Peyer's patch (tissue), 4 donors: ENCODE results near the gene ARHGAP22. TPM values are rescaled to one million over a fixed set of nuclear protein-coding genes. Genes with fewer than 3 reads are reported as not detected.
A peak's percentile ranks its signal among the peaks of the same experiment; 100 is the strongest.

Experiments
- DNase-seq, 3 donors: peaks; one replicate each; pipeline ENCODE4 v3.0.0-alpha.2; 2017 to 2019
- H3K27ac ChIP-seq, 4 donors: fragments of 200-600 bp; sonication (generic); one replicate each; pipeline ENCODE4 v1.5.1; 2016 to 2019
- H3K27me3 ChIP-seq, 2 donors: fragments of 200-600 bp; sonication (generic); one replicate each; pipeline ENCODE4 v1.5.1; 2019
- H3K36me3 ChIP-seq, 3 donors: fragments of 200-600 bp; sonication (generic); one replicate each; pipeline ENCODE4 v1.5.1; 2016 to 2019
- H3K4me1 ChIP-seq, 4 donors: fragments of 200-600 bp; sonication (generic); one replicate each; pipeline ENCODE4 v1.5.1; 2016 to 2019
- H3K4me3 ChIP-seq, 4 donors: fragments of 200-600 bp; sonication (generic); 1 replicate in 3 of 4; 2 replicates in 1 of 4; pipeline ENCODE4 v1.5.1; 2016 to 2019; ENCODE audit warnings: mild to moderate bottlenecking in 1 of 4
- H3K9me3 ChIP-seq, 4 donors: fragments of 200-600 bp; sonication (generic); one replicate each; pipeline ENCODE4 v1.5.1; 2016 to 2019; ENCODE audit warnings: mild to moderate bottlenecking in 1 of 4
- POLR2A ChIP-seq, 2 donors: fragments of 450-650 bp; IDR thresholded peaks; one replicate each; pipeline ENCODE4 v1.5.1; 2017; ENCODE audit warnings: antibody characterized with exemption in 2 of 2, mild to moderate bottlenecking in 2 of 2, moderate library complexity in 2 of 2
- total RNA-seq, 4 donors: library from RNA; depleted of rRNA; stranded (reverse); fragments of >200 nt; gene quantifications; one replicate each; pipeline ENCODE4 v1.1.0, GENCODE V29; 2016
- TF ChIP-seq, protein P1 (sequence below), 6 experiments: fragments of 450-650 bp in 4 of 6; fragments of 200-600 bp in 2 of 6; sonication (generic) in 1 of 6; IDR thresholded peaks; one replicate each; pipeline ENCODE4 v1.5.1; 2017 to 2019; ENCODE audit warnings: antibody characterized with exemption in 6 of 6, mild to moderate bottlenecking in 3 of 6, moderate library complexity in 1 of 6

Gene ARHGAP22
- total RNA-seq, 4 donors from 2014 or later = 1.9 to 10.7 (median 8.3) TPM; not detected in 1

DNA sequence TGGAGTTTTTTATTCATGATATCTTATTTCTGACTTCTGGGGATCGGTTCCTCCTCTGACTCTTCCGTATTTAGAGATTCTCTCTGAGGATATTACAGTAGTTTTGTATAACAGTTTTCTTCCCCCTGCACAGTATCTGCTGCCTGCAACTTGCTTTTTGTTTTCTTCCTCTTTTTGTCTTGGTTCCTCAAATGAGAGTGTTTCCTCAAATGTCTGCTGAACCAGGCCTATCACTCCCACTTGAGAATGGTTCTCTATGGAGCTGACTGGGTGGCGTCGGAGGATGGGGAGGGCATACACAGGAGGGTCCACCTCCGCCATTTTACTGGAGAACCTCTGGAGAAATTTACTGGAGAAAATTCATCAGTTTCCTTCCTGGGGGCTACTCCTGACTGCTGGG, 27.7 kb downstream of the ARHGAP22 start:
- Histone ChIP-seq H3K27ac (peak overlapping the region in 1 of 4 donors; percentile 64), H3K4me1 (no peaks in the 10 kb centered on the region), H3K9me3 (no peaks in the 10 kb centered on the region), H3K36me3 (no peaks in the 10 kb centered on the region), H3K27me3 (no peaks in the 10 kb centered on the region), H3K4me3 (no peak overlapping the region)
- peak in 1 of 3 donors; percentile 23 for DNase-seq
- TF ChIP-seq POLR2A (IDR thresholded peaks at IDR 0.05) = no peak
- TF ChIP-seq, protein P1, sequence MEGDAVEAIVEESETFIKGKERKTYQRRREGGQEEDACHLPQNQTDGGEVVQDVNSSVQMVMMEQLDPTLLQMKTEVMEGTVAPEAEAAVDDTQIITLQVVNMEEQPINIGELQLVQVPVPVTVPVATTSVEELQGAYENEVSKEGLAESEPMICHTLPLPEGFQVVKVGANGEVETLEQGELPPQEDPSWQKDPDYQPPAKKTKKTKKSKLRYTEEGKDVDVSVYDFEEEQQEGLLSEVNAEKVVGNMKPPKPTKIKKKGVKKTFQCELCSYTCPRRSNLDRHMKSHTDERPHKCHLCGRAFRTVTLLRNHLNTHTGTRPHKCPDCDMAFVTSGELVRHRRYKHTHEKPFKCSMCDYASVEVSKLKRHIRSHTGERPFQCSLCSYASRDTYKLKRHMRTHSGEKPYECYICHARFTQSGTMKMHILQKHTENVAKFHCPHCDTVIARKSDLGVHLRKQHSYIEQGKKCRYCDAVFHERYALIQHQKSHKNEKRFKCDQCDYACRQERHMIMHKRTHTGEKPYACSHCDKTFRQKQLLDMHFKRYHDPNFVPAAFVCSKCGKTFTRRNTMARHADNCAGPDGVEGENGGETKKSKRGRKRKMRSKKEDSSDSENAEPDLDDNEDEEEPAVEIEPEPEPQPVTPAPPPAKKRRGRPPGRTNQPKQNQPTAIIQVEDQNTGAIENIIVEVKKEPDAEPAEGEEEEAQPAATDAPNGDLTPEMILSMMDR (IDR thresholded peaks at IDR 0.05) = no peak

DNA sequence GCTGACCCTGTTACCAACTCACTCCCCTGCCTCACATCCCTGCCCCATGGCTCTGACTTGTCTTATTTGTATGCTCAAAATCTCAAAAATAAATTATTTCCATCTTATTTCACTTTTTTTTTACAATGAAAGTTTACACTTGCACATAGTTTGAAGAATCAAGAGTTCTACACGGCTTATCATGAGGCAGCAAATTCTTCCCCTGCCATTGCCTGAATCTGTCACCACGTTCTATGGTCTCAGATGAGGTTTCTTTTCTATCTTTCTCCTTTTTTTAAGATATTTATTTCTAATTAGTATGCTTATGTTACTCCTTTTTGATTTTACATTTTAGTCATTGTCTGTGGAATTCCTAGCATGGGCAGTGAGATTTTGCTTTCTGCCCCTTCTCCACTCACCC, 28.4 kb downstream of the ARHGAP22 start:
- Histone ChIP-seq H3K9me3 (no peaks in the 10 kb centered on the region), H3K4me3 (no peak overlapping the region), H3K4me1 (no peaks in the 10 kb centered on the region), H3K36me3 (no peaks in the 10 kb centered on the region), H3K27ac (peak overlapping the region in 1 of 4 donors; percentile 53), H3K27me3 (no peaks in the 10 kb centered on the region)
- DNase-seq = no peak
- TF ChIP-seq POLR2A (IDR thresholded peaks at IDR 0.05) = no peak
- TF ChIP-seq, protein P1 (IDR thresholded peaks at IDR 0.05) = no peak

DNA sequence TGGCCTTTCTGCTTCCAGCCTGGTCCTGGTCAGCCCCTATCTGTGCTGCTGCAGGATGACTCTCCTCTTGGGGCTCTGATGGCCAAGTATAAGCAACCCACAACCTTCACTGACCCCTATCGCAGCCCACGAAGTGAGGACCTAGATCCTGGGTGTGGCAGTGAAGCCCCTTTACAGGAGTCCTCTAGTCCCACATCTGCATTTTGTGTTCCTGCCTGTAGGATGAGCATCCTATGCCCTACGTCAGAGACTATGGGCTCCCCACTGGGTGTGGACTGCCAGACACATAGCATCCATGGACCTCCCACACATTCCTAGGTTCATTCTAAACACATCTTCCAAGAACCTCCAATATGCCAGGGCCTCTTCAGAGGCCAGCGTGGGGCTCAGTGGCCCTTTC, 29.0 kb downstream of the ARHGAP22 start:
- no peaks in the 10 kb centered on the region for H3K4me1 ChIP-seq
- no peaks in the 10 kb centered on the region for H3K36me3 ChIP-seq
- H3K27me3 ChIP-seq = no peaks in the 10 kb centered on the region
- no peak for TF ChIP-seq POLR2A (IDR thresholded peaks at IDR 0.05)
- TF ChIP-seq, protein P1 (IDR thresholded peaks at IDR 0.05) = no peak
- no peak overlapping the region for H3K4me3 ChIP-seq
- peak overlapping the region in 1 of 4 donors; percentile 10 for H3K27ac ChIP-seq
- no peak for DNase-seq
- H3K9me3 ChIP-seq = no peaks in the 10 kb centered on the region

DNA sequence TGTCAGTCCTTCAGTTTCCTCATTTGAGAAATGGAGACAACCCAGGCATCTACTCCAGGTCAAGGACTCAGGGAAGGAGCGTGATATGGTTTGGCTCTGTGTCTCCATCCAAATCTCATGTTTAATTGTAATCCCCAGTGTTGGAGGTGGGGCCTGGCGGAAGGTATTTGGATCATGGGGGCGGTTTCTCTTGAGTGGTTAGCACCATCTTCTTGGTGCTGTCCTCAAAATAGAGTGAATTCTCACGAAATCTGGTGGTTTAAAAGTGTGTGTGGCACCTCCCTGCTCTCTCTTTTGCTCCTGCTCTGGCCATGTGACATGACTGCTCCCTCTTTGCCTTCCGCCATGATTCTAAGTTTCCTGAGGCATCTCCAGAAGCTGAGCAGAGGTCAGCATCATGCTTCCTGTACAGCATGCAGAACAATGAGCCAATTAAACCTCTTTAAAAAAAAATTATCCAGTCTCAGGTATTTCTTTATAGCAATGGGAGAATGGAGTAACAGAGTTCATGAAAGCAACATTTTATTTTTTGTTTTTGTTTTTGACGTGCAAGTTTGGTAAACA, 30.0 kb downstream of the ARHGAP22 start:
- no peak for DNase-seq
- no peak for TF ChIP-seq POLR2A (IDR thresholded peaks at IDR 0.05)
- TF ChIP-seq, protein P1 (IDR thresholded peaks at IDR 0.05) = no peak
- no peaks in the 10 kb centered on the region for H3K4me1 ChIP-seq
- H3K36me3 ChIP-seq = no peaks in the 10 kb centered on the region
- peak overlapping the region in 1 of 4 donors; percentile 56 for H3K27ac ChIP-seq
- no peaks in the 10 kb centered on the region for H3K9me3 ChIP-seq
- no peaks in the 10 kb centered on the region for H3K27me3 ChIP-seq
- H3K4me3 ChIP-seq = no peak overlapping the region

DNA sequence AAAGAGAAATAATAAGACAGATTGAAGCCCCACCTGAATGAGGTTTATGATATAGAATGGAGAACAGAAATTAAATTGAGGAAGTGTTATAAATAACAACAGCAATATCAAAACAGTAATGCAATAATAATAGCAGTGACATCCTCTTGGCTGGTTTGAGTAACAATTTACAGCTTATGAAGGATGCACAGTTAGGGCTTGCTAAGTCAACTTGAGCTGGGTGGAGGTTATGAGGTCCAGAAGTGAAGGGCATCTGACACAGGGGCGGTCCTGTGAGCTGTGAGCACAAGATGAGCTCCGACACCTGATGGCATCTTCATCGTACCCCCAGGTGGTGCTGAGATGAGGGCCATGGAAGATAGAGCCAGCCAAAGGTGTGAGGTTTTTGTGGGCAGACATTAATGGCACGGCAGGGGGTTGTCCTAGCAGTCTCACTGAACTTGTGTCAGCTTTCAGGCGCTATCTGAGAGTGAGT, 30.5 kb downstream of the ARHGAP22 start:
- TF ChIP-seq POLR2A (IDR thresholded peaks at IDR 0.05) = no peak
- TF ChIP-seq, protein P1 (IDR thresholded peaks at IDR 0.05) = no peak
- Histone ChIP-seq H3K9me3 (no peaks in the 10 kb centered on the region), H3K36me3 (no peaks in the 10 kb centered on the region), H3K27me3 (no peaks in the 10 kb centered on the region), H3K27ac (peak overlapping the region in 1 of 4 donors; percentile 56), H3K4me3 (no peak overlapping the region), H3K4me1 (no peaks in the 10 kb centered on the region)
- no peak for DNase-seq
